ENCODE data around the gene ADRB2. TPM values are rescaled to one million over a fixed set of nuclear protein-coding genes. Genes with fewer than 3 reads are reported as not detected.

The ADRB2 gene
- total RNA-seq, 1 donor from 2014 or later: 0.12 TPM

- Mint-ChIP-seq H3K4me1 (ENCODE audit: low read depth) (no peaks in the 10 kb centered on the region), H3K4me3 (ENCODE audit: low read depth) (no peak overlapping the region), H3K27ac (no peak overlapping the region), H3K9me3 (ENCODE audit: low read depth) (no peaks in the 10 kb centered on the region), H3K27me3 (peaks cover 11% of the 10 kb centered on the region), H3K36me3 (ENCODE audit: insufficient read depth) (no peaks in the 10 kb centered on the region)
- no peak for TF ChIP-seq CTCF (IDR thresholded peaks at IDR 0.05; ENCODE audit: unreplicated experiment)
- DNase-seq (ENCODE audit: low spot score, unreplicated experiment): no peak
These were observed 15.1 kb downstream of the ADRB2 start for GRCh38 chr5:148841519-148841918.

- H3K27ac Mint-ChIP-seq: no peak overlapping the region
These were observed 15.8 kb downstream of the ADRB2 start for GRCh38 chr5:148842161-148842560.

GRCh38 chr5:148843510-148844318, 17.3 kb downstream of the ADRB2 start:
- Mint-ChIP-seq H3K4me3 (ENCODE audit: low read depth) (no peak overlapping the region), H3K36me3 (ENCODE audit: insufficient read depth) (no peaks in the 10 kb centered on the region), H3K27ac (no peak overlapping the region), H3K27me3 (peaks cover 11% of the 10 kb centered on the region), H3K4me1 (ENCODE audit: low read depth) (no peaks in the 10 kb centered on the region), H3K9me3 (ENCODE audit: low read depth) (no peaks in the 10 kb centered on the region)
- no peak for DNase-seq (ENCODE audit: low spot score, unreplicated experiment)
- TF ChIP-seq CTCF (IDR thresholded peaks at IDR 0.05; ENCODE audit: unreplicated experiment): no peak

More at GRCh38 chr5:148842161-148842560, 15.8 kb downstream of the ADRB2 start:
- Mint-ChIP-seq H3K9me3 (ENCODE audit: low read depth) (no peaks in the 10 kb centered on the region), H3K4me3 (ENCODE audit: low read depth) (no peak overlapping the region), H3K4me1 (ENCODE audit: low read depth) (no peaks in the 10 kb centered on the region), H3K36me3 (ENCODE audit: insufficient read depth) (no peaks in the 10 kb centered on the region), H3K27me3 (peaks cover 11% of the 10 kb centered on the region)
- no peak for DNase-seq (ENCODE audit: low spot score, unreplicated experiment)
- no peak for TF ChIP-seq CTCF (IDR thresholded peaks at IDR 0.05; ENCODE audit: unreplicated experiment)

- no peak overlapping the region for H3K27ac Mint-ChIP-seq
- H3K27me3 Mint-ChIP-seq: peaks cover 11% of the 10 kb centered on the region
- no peak for DNase-seq (ENCODE audit: low spot score, unreplicated experiment)
- no peak for TF ChIP-seq CTCF (IDR thresholded peaks at IDR 0.05; ENCODE audit: unreplicated experiment)
- no peaks in the 10 kb centered on the region for H3K36me3 Mint-ChIP-seq (ENCODE audit: insufficient read depth)
- no peak overlapping the region for H3K4me3 Mint-ChIP-seq (ENCODE audit: low read depth)
- H3K9me3 Mint-ChIP-seq (ENCODE audit: low read depth): no peaks in the 10 kb centered on the region
- H3K4me1 Mint-ChIP-seq (ENCODE audit: low read depth): no peaks in the 10 kb centered on the region
These were observed 18.2 kb downstream of the ADRB2 start for GRCh38 chr5:148844433-148845280.

- Mint-ChIP-seq H3K27me3 (peaks cover 11% of the 10 kb centered on the region), H3K4me3 (ENCODE audit: low read depth) (no peak overlapping the region), H3K9me3 (ENCODE audit: low read depth) (no peaks in the 10 kb centered on the region), H3K4me1 (ENCODE audit: low read depth) (no peaks in the 10 kb centered on the region), H3K36me3 (ENCODE audit: insufficient read depth) (no peaks in the 10 kb centered on the region), H3K27ac (no peak overlapping the region)
- DNase-seq (ENCODE audit: low spot score, unreplicated experiment): no peak
- TF ChIP-seq CTCF (IDR thresholded peaks at IDR 0.05; ENCODE audit: unreplicated experiment): no peak
These were observed 20.5 kb downstream of the ADRB2 start for GRCh38 chr5:148846930-148847329.

Data from progenitor cell of endocrine pancreas (in vitro differentiated cells).